HCT116 (cell line): ENCODE measurements around the gene GPR107. TPM values are rescaled to one million over a fixed set of nuclear protein-coding genes. Genes with fewer than 3 reads are reported as not detected.

Experiments
- ATAC-seq: fragments of 200-7000 bp; cut with Tn5 transposase; 2 replicates; pipeline ENCODE4 v1.9.1; 2020; ENCODE audit warnings: mild to moderate bottlenecking, moderate library complexity
- BruUV-seq: library from RNA; stranded (reverse); fragments of 400-500 nt; replicated peaks from 2 replicates; lab custom pipeline; 2021; lab: Mats Ljungman, UMichigan
- CTCF ChIA-PET: fragments of 300-600 bp; sonication (Branson Sonifier 250); formaldehyde crosslinking; loops from one replicate; lab custom pipeline; 2021; ENCODE audit warnings: antibody characterized with exemption; lab: Charles Lee
- POLR2A ChIA-PET: fragments of 300-600, 350-600 bp; sonication (Branson Sonifier 250); formaldehyde crosslinking; loops from one replicate; lab custom pipeline; 2021; ENCODE audit warnings: antibody characterized with exemption; lab: Charles Lee
- RAD21 ChIA-PET, 2 experiments: fragments of 300-600 bp; sonication (Branson Sonifier 250); formaldehyde crosslinking; loops; one replicate each; lab custom pipeline; 2023; ENCODE audit warnings: low total read pairs in 2 of 2; ENCODE audit not compliant: uncharacterized antibody in 2 of 2, unreplicated experiment in 2 of 2, low non-redundant PET in 1 of 2; lab: Charles Lee
- DNase-seq: peaks from one replicate; pipeline ENCODE4 v3.0.0-alpha.2; 2010; ENCODE audit warnings: low read depth, low spot score
- H2AFZ ChIP-seq: fragments of 200-600 bp; shearing (Covaris generic), sonication (generic); 2 replicates; pipeline ENCODE4 v1.6.1; 2017; ENCODE audit warnings: low read depth, mixed run types, mixed read lengths, antibody characterized with exemption, low read length; ENCODE audit not compliant: poor library complexity, severe bottlenecking
- H3K27ac ChIP-seq: 2 replicates; pipeline ENCODE4 v1.5.1; 2012; ENCODE audit warnings: low read depth, low read length
- H3K27me3 ChIP-seq: fragments of 200-600 bp; sonication (generic); 2 replicates; pipeline ENCODE4 v1.6.1; 2016; ENCODE audit warnings: mixed run types, low read length, mixed read lengths; ENCODE audit not compliant: insufficient read depth
- H3K36me3 ChIP-seq, 2 experiments: fragments of 200-500 bp in 1 of 2; fragments of 200-600 bp in 1 of 2; sonication (Bioruptor generic) in 1 of 2; sonication (generic) in 1 of 2; 2 replicates each; pipeline versions ENCODE4 v1.5.1 to v1.6.1; 2014 to 2016; ENCODE audit warnings: low read length in 2 of 2, inconsistent platforms in 1 of 2, mixed read lengths in 1 of 2, mixed run types in 1 of 2; ENCODE audit not compliant: insufficient read depth in 2 of 2, control insufficient read depth in 1 of 2
- H3K4me1 ChIP-seq, 2 experiments: fragments of 200-600 bp in 1 of 2; sonication (generic) in 1 of 2; 2 replicates each; pipeline versions ENCODE4 v1.5.1 to v1.6.1; 2012 to 2017; ENCODE audit warnings: low read length in 2 of 2, inconsistent platforms in 1 of 2, mild to moderate bottlenecking in 1 of 2, mixed read lengths in 1 of 2, mixed run types in 1 of 2, moderate library complexity in 1 of 2; ENCODE audit not compliant: insufficient read depth in 2 of 2, control insufficient read depth in 1 of 2
- H3K4me2 ChIP-seq: fragments of 200-600 bp; sonication (generic); 2 replicates; pipeline ENCODE4 v1.6.1; 2017; ENCODE audit warnings: mixed run types, low read length, mixed read lengths
- H3K4me3 ChIP-seq, 2 experiments: fragments of 200-600 bp in 1 of 2; sonication (generic) in 1 of 2; replicated peaks in 1 of 2; 2 replicates each; pipeline ENCODE4 v1.5.1; 2011 to 2016; ENCODE audit warnings: low read length in 2 of 2, control low read depth in 1 of 2, low read depth in 1 of 2, mild to moderate bottlenecking in 1 of 2, mixed read lengths in 1 of 2, mixed run types in 1 of 2
- H3K79me2 ChIP-seq: fragments of 200-600 bp; sonication (generic); 2 replicates; pipeline ENCODE4 v1.6.1; 2017; ENCODE audit warnings: mild to moderate bottlenecking, mixed run types, low read length, moderate library complexity, mixed read lengths; ENCODE audit not compliant: insufficient read depth
- H3K9ac ChIP-seq: fragments of 200-600 bp; sonication (generic); 2 replicates; pipeline ENCODE4 v1.6.1; 2016; ENCODE audit warnings: low read length, mixed read lengths
- H3K9me2 ChIP-seq: fragments of 200-600 bp; sonication (generic), shearing (Covaris generic); 2 replicates; pipeline ENCODE4 v1.6.1; 2017; ENCODE audit warnings: mixed run types, mild to moderate bottlenecking, moderate library complexity; ENCODE audit not compliant: insufficient read depth
- H3K9me3 ChIP-seq, 2 experiments: fragments of 200-500 bp in 1 of 2; fragments of 200-600 bp in 1 of 2; sonication (Bioruptor generic) in 1 of 2; sonication (generic) in 1 of 2; 2 replicates each; pipeline ENCODE4 v1.6.1; 2014 to 2017; ENCODE audit warnings: low read length in 2 of 2, mixed read lengths in 2 of 2, inconsistent platforms in 1 of 2, low read depth in 1 of 2, mild to moderate bottlenecking in 1 of 2, mixed run types in 1 of 2, moderate library complexity in 1 of 2; ENCODE audit not compliant: control insufficient read depth in 1 of 2, insufficient read depth in 1 of 2
- H4K20me1 ChIP-seq: fragments of 200-600 bp; sonication (generic), shearing (Covaris generic); 2 replicates; pipeline ENCODE4 v1.6.1; 2017; ENCODE audit warnings: mixed run types, mild to moderate bottlenecking, moderate library complexity; ENCODE audit not compliant: insufficient read depth
- FOSL1 ChIP-seq: IDR thresholded peaks from 2 replicates; pipeline ENCODE4 v1.6.1; 2012; ENCODE audit warnings: low read depth
- JUND ChIP-seq: IDR thresholded peaks from 2 replicates; pipeline ENCODE4 v1.6.1; 2012
- POLR2A ChIP-seq: IDR thresholded peaks from 2 replicates; pipeline ENCODE4 v1.7.0; 2011; ENCODE audit warnings: borderline replicate concordance; ENCODE audit not compliant: insufficient read depth, insufficient read length; ENCODE audit errors: extremely low read depth
- RAD21 ChIP-seq: IDR thresholded peaks from 2 replicates; pipeline ENCODE4 v1.6.1; 2012; ENCODE audit warnings: low read depth, mild to moderate bottlenecking
- SIN3A ChIP-seq: IDR thresholded peaks from 2 replicates; pipeline ENCODE4 v1.6.1; 2012; ENCODE audit warnings: low read depth
- SRF ChIP-seq: IDR thresholded peaks from 2 replicates; pipeline ENCODE4 v1.6.1; 2012; ENCODE audit warnings: low read depth
- ZFX ChIP-seq: fragments of 450-650 bp; IDR thresholded peaks from 2 replicates; pipeline ENCODE4 v1.6.1; 2017
- intact Hi-C: fragments of 100-400 bp; cut with micrococcal nuclease; formaldehyde crosslinking; loops from 2 replicates; pipeline ENCODE4 v1.10.0; 2022
- total RNA-seq: library from RNA; stranded (reverse); gene quantifications from one replicate; pipeline ENCODE4 v1.2.1, GENCODE V29; 2021; ENCODE audit not compliant: unreplicated experiment

Gene GPR107
- total RNA-seq, 1 experiment from 2014 or later: 32.5 TPM

DNA sequence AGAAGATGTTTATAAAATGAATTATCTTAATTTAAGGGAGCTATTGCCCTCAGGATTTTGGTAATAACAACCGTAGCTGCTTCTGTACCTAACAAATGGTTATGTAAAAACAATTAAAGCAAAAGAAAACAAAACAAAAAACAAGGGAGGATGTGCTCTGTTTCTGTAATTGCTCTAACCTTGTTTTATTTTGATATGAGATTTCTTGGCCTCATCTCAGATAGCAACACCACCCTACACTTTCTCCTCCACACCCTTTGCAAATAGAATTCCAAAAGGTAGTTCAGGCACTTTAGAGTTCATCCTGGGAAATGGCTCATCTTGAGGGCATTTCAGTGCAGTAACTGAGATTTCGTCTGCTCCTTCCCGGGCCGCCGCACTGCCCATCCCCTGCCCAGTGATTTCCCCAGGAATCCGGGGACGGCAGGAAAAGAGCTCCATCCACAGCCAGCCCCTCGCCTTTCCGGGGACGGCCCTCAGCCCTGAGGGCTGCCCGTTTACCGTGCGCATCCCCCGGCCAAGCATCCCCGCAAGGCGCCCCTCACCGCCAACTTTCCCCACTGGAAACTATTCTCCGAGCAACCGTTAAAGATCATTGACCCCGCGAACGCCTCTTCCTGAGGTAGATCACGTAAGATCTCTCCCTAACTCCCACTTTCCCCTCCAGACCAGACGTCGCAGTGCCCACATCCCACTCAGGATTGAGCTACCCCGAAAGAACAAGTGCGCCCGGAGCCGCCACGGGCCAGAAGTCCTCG lies 11.9 kb upstream of the GPR107 start:
- Histone ChIP-seq H3K27ac (peak overlapping the region; percentile 64; the same call in 1 of the 2 replicates), H4K20me1 (no peaks in the 10 kb centered on the region), H3K79me2 (peaks cover 21% of the 10 kb centered on the region), H3K4me1 (peaks cover 0 to 16% of the 10 kb centered on the region in 2 experiments; a peak in 3 of 4 replicates), H2AFZ (no peak overlapping the region), H3K36me3 (no peaks in the 10 kb centered on the region), H3K9me3 (no peaks in the 10 kb centered on the region)
- ATAC-seq: peak; percentile 21; the same call in 1 of the 2 replicates
- intact Hi-C loops: loop anchor here (2.0 kb wide), 1 partner anchor 157 kb away; no protein-coding TSS in a partner anchor
- ChIA-PET CTCF (interaction anchor here (1.5 kb wide), 1 partner anchor 15 kb away, joined by 3 read pairs; no protein-coding TSS in a partner anchor), POLR2A (interaction anchor here (2.7 kb wide), 1 partner anchor 12 kb away, joined by 7 read pairs; the partner anchor contains the start of gene GPR107), RAD21 (interaction anchor here in 1 of 2 experiments (0.9 kb wide), 1 partner anchor 131 kb away, joined by 3 read pairs; no protein-coding TSS in a partner anchor)
- DNase-seq: no peak
- TF ChIP-seq SIN3A: no peak
- TF ChIP-seq POLR2A: no peak
- no peak for TF ChIP-seq RAD21
- no peak for TF ChIP-seq JUND
- TF ChIP-seq SRF: no peak
- TF ChIP-seq FOSL1: no peak
- TF ChIP-seq, all 23 proteins: peak for 0
- Histone ChIP-seq H3K9me2 (no peaks in the 10 kb centered on the region), H3K27me3 (no peaks in the 10 kb centered on the region), H3K4me3 (peak overlapping the region; percentile 79 to 86), H3K4me2 (peak overlapping the region; percentile 83), H3K9ac (peak overlapping the region; percentile 74)
- BruUV-seq: TSS peak; percentile 37

DNA sequence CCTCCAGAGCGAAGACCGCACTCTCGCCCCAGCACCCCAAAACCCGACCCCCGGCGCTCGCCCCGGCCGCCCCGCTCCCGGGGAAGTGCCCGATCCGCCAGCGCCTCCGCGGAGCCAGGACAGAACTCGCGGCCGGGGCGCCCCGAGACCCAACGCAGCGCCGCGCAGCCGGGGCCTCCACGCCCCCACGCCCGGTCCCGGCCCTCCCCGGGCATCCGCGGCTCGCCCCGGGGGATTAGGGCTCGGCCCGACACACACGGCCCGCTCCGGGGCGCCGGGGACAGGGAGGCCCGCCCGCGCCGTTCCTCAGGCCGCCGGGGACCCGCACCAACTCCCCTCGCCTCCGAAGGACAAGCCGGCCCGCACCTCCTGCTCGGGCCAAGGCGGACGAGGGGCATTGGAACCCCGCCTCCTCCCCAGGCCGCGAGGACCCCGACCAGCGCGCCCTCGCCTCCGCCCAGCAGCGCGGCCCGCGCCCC lies 11.3 kb upstream of the GPR107 start:
- Histone ChIP-seq H3K36me3 (no peaks in the 10 kb centered on the region), H3K9me2 (no peaks in the 10 kb centered on the region), H3K9ac (peak overlapping the region; percentile 74), H3K79me2 (peaks cover 21% of the 10 kb centered on the region), H3K4me1 (peaks cover 0 to 16% of the 10 kb centered on the region in 2 experiments; a peak in 3 of 4 replicates), H4K20me1 (no peaks in the 10 kb centered on the region), H3K4me2 (peak overlapping the region; percentile 83), H3K27me3 (no peaks in the 10 kb centered on the region), H3K4me3 (peak overlapping the region; percentile 79 to 86), H3K27ac (peak overlapping the region; percentile 64; the same call in 1 of the 2 replicates), H2AFZ (no peak overlapping the region), H3K9me3 (no peaks in the 10 kb centered on the region)
- peak; percentile 46 for ATAC-seq
- CTCF ChIA-PET: interaction anchor here (0.7 kb wide), 1 partner anchor 11 kb away, joined by 3 read pairs; the partner anchor contains the start of gene GPR107
- POLR2A ChIA-PET: interaction anchor here (2.7 kb wide), 1 partner anchor 11 kb away, joined by 7 read pairs; the partner anchor contains the start of gene GPR107
- no peak for TF ChIP-seq RAD21
- TF ChIP-seq ZFX: peak; percentile 87
- RAD21 ChIA-PET: interaction anchor here (0.6 to 0.9 kb wide), 3 partner anchors 132 to 191 kb away, joined by 3 to 4 read pairs (median 3); no protein-coding TSS in a partner anchor
- no peak for DNase-seq
- no TSS peak for BruUV-seq
- intact Hi-C loops: no loop called here
